GM18907 (cell line): ENCODE measurements around the gene AKAIN1.

Experiments
- ATAC-seq: cut with Tn5 transposase; IDR thresholded peaks from one replicate; pipeline ENCODE4 v1.9.1; 2021; ENCODE audit warnings: mild to moderate bottlenecking, moderate library complexity; ENCODE audit not compliant: unreplicated experiment

The AKAIN1 gene

DNA sequence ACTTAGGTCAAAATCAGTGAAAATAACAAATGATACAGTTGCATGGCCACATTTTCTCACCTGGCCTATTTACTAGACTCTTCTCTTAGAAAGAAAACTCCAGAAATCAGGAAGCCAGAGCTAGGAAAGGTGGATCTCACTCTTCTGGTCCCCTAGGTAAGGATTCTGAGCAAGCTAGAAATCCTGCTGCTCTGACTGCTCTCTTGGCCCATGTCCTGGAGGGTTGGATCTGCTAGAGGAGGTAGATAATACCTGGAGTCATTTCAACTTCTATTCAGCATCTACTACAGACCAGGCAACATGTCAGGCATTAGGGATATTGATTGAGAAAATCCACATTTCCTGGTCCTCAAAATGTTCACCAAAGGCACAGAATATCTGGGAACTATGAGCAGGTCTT lies 34.9 kb downstream of the AKAIN1 start:
- no peak for ATAC-seq

GRCh38 chr18:5159080-5159479 lies 38.0 kb downstream of the AKAIN1 start:
- ATAC-seq, result no peak

DNA sequence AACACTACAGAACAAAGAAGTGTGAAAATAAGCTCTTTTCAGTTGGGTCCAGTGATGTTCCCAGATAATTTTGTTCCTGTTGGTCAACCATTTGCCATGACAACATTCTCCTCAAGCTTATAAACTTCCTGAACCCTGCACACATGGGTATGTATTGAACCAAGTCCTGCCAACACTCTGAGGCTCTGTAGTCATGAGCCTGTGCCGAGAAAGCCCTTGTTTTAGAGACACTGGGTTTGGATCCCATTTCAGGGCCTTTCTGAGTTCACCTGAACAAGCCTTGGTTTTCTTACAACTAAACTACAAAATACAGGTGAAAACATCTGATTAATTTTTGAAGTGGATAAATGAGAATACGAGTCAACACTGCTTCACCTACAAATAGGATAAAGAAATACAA lies 38.5 kb downstream of the AKAIN1 start:
- ATAC-seq, result no peak

DNA sequence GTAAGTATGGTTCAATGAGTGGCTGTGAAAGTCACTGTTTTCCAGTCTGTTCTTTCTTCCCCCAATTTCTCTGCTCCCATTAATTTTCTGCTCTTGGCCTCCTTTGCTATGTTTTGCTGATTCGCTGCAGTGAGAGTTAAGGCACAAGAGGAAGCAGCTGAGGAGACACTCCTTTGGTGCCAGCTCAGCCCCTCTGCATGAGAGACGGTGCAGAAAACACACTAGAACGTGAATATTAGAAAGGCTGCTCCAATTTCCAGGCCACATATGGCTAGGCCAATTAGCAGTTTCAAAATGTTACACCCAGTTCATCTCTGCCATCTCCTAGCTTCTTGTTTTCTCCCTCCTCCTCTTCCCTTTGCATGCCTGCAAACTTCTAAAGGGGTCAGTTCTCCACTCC lies 38.9 kb downstream of the AKAIN1 start:
- no peak for ATAC-seq

GRCh38 chr18:5155907-5156287 lies 41.2 kb downstream of the AKAIN1 start:
- ATAC-seq, result no peak

GRCh38 chr18:5155218-5155906 lies 41.7 kb downstream of the AKAIN1 start:
- ATAC-seq, result no peak

GRCh38 chr18:5152343-5153020 lies 44.6 kb downstream of the AKAIN1 start:
- ATAC-seq, result no peak

GRCh38 chr18:5150894-5151293 lies 46.2 kb downstream of the AKAIN1 start:
- no peak for ATAC-seq

DNA sequence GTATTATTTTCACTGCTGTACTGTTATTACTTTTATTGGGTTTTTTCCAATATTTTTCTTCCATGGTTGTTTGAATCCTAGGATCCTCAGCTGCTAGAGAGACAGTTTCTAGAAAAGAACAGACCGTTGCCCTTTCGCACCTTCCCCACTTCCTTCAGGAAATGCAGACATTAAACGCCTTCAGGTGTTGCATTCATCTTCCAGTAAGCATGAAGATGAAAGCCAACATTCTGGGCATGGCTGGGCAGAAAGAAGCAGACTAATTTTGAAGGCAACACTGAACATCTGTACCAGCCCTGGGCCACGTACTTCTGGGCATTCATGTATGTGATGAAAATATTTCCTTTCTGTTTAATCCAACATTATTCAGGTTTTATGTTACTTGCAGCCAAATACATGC lies 51.0 kb downstream of the AKAIN1 start:
- ATAC-seq, result no peak

GRCh38 chr18:5145168-5145825 lies 51.8 kb downstream of the AKAIN1 start:
- no peak for ATAC-seq

DNA sequence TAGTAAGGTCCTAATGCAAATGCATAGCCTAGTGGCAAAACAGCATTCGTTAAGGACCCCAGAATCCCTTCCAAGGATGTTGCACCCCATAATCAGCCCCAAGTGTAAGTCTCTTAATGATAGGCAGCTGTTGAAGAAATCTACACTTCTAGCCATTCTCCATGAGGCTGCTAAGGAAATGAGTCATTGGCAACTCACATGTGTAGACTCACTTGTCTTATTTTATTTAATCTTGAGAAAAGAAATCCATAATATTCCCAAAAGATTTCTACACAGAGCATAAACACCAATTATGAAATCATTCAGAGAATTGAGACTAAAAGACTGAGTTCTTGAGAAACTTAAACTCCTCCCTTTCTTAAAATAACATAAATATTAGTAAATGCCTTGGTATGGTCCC lies 52.4 kb downstream of the AKAIN1 start:
- ATAC-seq, result no peak

DNA sequence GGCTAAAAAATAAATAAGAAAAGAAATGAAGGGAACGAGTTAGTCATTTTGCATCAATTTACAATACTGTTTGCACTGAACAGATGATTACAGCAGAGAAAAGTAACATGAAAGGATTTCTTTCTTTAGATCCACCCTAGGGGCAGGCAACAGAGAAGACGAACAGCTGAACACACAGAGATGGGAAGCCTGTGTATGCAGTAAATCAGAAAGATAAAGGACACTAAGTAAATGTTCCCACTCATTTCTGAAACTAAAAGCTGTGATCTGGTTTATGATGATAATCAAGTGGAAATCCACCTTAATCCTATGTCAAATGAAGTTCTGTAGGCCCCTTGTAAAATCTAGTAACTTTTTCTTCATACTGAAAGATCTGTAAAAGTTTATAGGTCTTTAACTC lies 54.2 kb downstream of the AKAIN1 start:
- ATAC-seq, result no peak

DNA sequence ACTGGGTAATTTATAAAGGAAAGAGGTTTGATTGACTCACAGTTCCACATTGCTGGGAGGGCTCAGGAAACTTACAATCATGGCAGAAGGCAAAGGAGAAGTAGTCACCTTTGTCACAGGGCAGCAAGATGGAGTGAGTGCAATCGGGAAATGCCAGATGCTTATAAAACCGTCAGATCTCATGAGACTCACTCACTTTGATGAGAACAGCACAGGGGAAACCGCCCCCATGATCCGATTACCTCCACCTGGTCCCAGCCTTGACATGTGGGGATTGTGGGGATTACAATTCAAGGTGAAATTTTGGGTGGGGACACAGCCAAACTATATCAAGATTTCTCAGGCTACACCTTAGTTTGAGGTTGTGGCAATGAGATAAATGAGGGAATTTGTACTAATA lies 54.9 kb downstream of the AKAIN1 start:
- ATAC-seq, result no peak

GRCh38 chr18:5137261-5137660 lies 59.8 kb downstream of the AKAIN1 start:
- ATAC-seq, result no peak

DNA sequence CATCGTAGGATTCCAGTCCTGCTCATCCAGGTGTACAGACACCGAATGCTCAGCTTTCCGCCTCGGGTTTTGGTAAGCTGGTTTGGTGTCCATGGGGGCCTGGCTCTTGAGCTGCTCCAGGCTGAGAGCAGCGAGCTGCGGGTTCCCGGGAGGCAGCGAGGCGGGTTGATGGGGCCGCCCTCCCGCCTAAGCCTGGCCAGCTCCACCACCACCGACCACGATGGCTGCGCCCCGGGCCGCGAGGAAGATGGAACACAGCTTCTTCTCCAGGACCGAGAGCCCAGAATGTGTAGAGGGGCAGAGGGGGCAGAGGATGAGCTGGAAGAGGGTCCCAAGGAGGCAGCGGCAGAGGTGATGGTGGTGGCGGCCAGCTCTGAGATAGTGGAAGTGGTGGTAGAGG lies 64.1 kb downstream of the AKAIN1 start:
- ATAC-seq, result no peak

- no peak for ATAC-seq
These were observed 74.8 kb downstream of the AKAIN1 start for GRCh38 chr18:5122272-5122671.

- ATAC-seq, result no peak
These were observed 86.8 kb downstream of the AKAIN1 start for GRCh38 chr18:5110266-5110665.

DNA sequence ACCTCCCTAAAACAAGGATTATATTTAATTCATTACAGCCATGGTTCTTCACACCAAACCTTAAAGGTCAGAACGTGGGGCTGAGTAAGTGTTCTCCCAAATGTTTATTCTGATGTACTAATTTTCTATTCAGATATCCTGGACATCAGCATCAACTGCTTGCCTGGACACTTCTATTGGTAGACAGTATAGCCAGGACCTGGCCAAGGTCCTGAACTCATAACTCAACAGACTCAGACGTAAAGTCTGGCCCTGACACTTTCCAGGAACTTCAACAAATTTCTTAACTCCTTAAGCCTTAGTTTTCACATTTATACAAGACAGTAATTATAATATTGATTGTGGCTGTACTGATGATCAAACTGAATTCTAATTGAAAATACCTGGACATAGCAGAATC lies 89.1 kb downstream of the AKAIN1 start:
- ATAC-seq, result no peak

GRCh38 chr18:5106730-5107129 lies 90.3 kb downstream of the AKAIN1 start:
- no peak for ATAC-seq

DNA sequence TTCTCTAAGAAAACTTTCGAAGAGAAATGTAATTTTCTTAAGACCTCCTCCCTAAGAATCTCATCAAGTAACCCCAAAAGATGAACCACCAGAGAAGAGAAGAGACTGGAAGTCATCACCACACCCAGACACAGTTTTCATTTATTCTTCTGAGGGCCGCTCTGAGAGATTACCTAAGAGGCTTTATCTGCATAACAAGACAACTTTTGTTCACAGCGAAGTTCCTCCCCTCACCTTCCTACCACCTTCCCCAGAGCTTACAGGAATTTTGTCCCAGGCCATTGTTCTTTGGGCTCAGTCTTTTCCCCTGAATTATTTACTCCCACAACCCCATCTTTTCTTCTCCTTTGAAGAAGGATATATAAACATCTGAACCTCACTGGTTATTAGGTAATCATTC lies 92.8 kb downstream of the AKAIN1 start:
- no peak for ATAC-seq

- ATAC-seq, result no peak
These were observed 93.4 kb downstream of the AKAIN1 start for GRCh38 chr18:5103693-5104092.

- ATAC-seq, result no peak
These were observed 93.8 kb downstream of the AKAIN1 start for GRCh38 chr18:5103286-5103685.
